Erythroblast (primary cell): ENCODE measurements around the gene ADAT1.

ENCODE experiments used
- GATA1 ChIP-seq: IDR thresholded peaks from 2 replicates; pipeline ENCODE4 v1.6.1; 2011; ENCODE audit warnings: low read depth, mild to moderate bottlenecking, control low read depth, low read length, moderate library complexity
- POLR2A ChIP-seq: IDR thresholded peaks from 2 replicates; pipeline ENCODE4 v1.6.1; 2011; ENCODE audit warnings: mild to moderate bottlenecking, low read length

- no peak for TF ChIP-seq POLR2A
- TF ChIP-seq GATA1, result no peak
These were observed 47.1 kb downstream of the ADAT1 start for GRCh38 chr16:75575958-75576357.
